SK-N-SH treated with all-trans-retinoic acid at 6 μM for 48 hours (cell line): Measurements from ENCODE around the gene RNF224.

ENCODE experiments used
- ATAC-seq: fragments of 200-7000 bp; cut with Tn5 transposase; 3 replicates; pipeline ENCODE4 v1.9.1; 2020; ENCODE audit warnings: mild to moderate bottlenecking, moderate library complexity
- ARNTL ChIP-seq: fragments of 450-650 bp; formaldehyde crosslinking; IDR thresholded peaks from 2 replicates; pipeline ENCODE4 v1.5.0; 2020; ENCODE audit warnings: low read depth, mild to moderate bottlenecking, moderate library complexity, borderline replicate concordance
- BACH2 ChIP-seq: fragments of 250-450 bp; sonication (Bioruptor Pico); IDR thresholded peaks from 2 replicates; pipeline ENCODE4 v1.9.0; 2021; ENCODE audit warnings: mild to moderate bottlenecking, borderline replicate concordance
- CSDC2 ChIP-seq: fragments of 250-450 bp; sonication (Bioruptor Pico); IDR thresholded peaks from 2 replicates; pipeline ENCODE4 v1.5.0; 2020; ENCODE audit warnings: mild to moderate bottlenecking, moderate library complexity
- GLIS3 ChIP-seq: fragments of 250-450 bp; sonication (Bioruptor Pico); IDR thresholded peaks from 2 replicates; pipeline ENCODE4 v1.5.0; 2020; ENCODE audit warnings: mild to moderate bottlenecking, moderate library complexity
- OSR1 ChIP-seq: fragments of 250-450 bp; sonication (Bioruptor Pico); IDR thresholded peaks from 2 replicates; pipeline ENCODE4 v1.8.0; 2022; ENCODE audit warnings: moderate library complexity, mild to moderate bottlenecking, inconsistent platforms
- PPARA ChIP-seq: fragments of 250-450 bp; sonication (Bioruptor Pico); IDR thresholded peaks from 2 replicates; pipeline ENCODE4 v1.5.0; 2020; ENCODE audit warnings: mild to moderate bottlenecking, borderline replicate concordance
- RARB ChIP-seq: fragments of 250-450 bp; sonication (Bioruptor Pico); IDR thresholded peaks from 2 replicates; pipeline ENCODE4 v1.8.0; 2021; ENCODE audit warnings: mild to moderate bottlenecking, moderate library complexity
- SNAI2 ChIP-seq: fragments of 250-450 bp; sonication (Bioruptor Pico); IDR thresholded peaks from 2 replicates; pipeline ENCODE4 v1.5.0; 2020; ENCODE audit warnings: mild to moderate bottlenecking, moderate library complexity
- TCF4 ChIP-seq: fragments of 250-450 bp; sonication (Bioruptor Pico); IDR thresholded peaks from 2 replicates; pipeline ENCODE4 v1.8.0; 2021; ENCODE audit warnings: mild to moderate bottlenecking, moderate library complexity, borderline replicate concordance
- TOX ChIP-seq: fragments of 250-450 bp; sonication (Bioruptor Pico); IDR thresholded peaks from 2 replicates; pipeline ENCODE4 v1.8.0; 2021; ENCODE audit warnings: mild to moderate bottlenecking, moderate library complexity, borderline replicate concordance
- ZC3H10 ChIP-seq: fragments of 250-450 bp; sonication (Bioruptor Pico); IDR thresholded peaks from 2 replicates; pipeline ENCODE4 v1.5.1; 2021; ENCODE audit warnings: mild to moderate bottlenecking, moderate library complexity
- ZFP3 ChIP-seq: fragments of 250-450 bp; sonication (Bioruptor Pico); IDR thresholded peaks from 2 replicates; pipeline ENCODE4 v1.5.0; 2020; ENCODE audit warnings: mild to moderate bottlenecking, moderate library complexity
- ZFP30 ChIP-seq: fragments of 450-650 bp; formaldehyde crosslinking; IDR thresholded peaks from 2 replicates; pipeline ENCODE4 v1.5.0; 2022; ENCODE audit warnings: mild to moderate bottlenecking, moderate library complexity
- ZNF565 ChIP-seq: fragments of 450-650 bp; formaldehyde crosslinking; conservative IDR thresholded peaks from 2 replicates; pipeline ENCODE4 v1.5.0; 2020; ENCODE audit warnings: low read depth, mild to moderate bottlenecking, moderate library complexity
- ZNF70 ChIP-seq: fragments of 450-650 bp; formaldehyde crosslinking; IDR thresholded peaks from 2 replicates; pipeline ENCODE4 v1.5.0; 2020; ENCODE audit warnings: mild to moderate bottlenecking, moderate library complexity
- ZNF8 ChIP-seq: fragments of 450-650 bp; formaldehyde crosslinking; IDR thresholded peaks from 2 replicates; pipeline ENCODE4 v1.5.0; 2020; ENCODE audit warnings: mild to moderate bottlenecking, moderate library complexity
- TF ChIP-seq, protein P1 (sequence below): fragments of 250-450 bp; sonication (Bioruptor Pico); IDR thresholded peaks from 2 replicates; pipeline ENCODE4 v1.5.1; 2020; ENCODE audit warnings: low read depth, mild to moderate bottlenecking, moderate library complexity
- TF ChIP-seq, protein P2 (sequence below): fragments of 250-450 bp; sonication (Bioruptor Pico); IDR thresholded peaks from 2 replicates; pipeline ENCODE4 v1.5.1; 2021; ENCODE audit warnings: mild to moderate bottlenecking, moderate library complexity
- TF ChIP-seq, protein P3 (sequence below): fragments of 250-450 bp; sonication (Bioruptor Pico); IDR thresholded peaks from 2 replicates; pipeline ENCODE4 v1.5.0; 2020; ENCODE audit warnings: mild to moderate bottlenecking, moderate library complexity
- TF ChIP-seq, protein P4 (sequence below): fragments of 250-450 bp; sonication (Bioruptor Pico); IDR thresholded peaks from 2 replicates; pipeline ENCODE4 v1.8.0; 2021; ENCODE audit warnings: low read depth, mild to moderate bottlenecking, moderate library complexity, borderline replicate concordance
- TF ChIP-seq, protein P5 (sequence below): fragments of 250-450 bp; sonication (Bioruptor Pico); IDR thresholded peaks from 2 replicates; pipeline ENCODE4 v1.8.0; 2020; ENCODE audit warnings: mild to moderate bottlenecking, moderate library complexity, borderline replicate concordance

Gene RNF224

DNA sequence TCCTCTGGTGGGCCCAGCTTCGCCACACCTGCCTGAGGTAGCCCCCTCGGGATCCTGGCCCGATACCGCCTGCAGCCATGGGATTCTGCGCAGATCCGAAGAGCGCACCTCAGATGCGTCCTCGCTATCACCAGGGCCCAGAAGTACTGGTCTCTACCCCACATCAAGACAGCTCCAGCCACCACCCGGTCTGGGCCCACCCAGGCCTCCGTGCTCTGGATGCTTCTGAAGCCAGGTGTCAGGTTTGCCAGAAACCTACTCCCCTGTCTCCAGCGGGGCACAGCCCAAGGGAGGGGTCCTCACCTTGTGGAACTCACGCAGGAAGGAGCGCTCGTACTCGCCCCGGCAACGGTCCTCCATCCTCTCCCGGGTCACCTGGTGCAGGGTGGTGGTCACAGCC is 41.4 kb upstream of the RNF224 start:
- no peak for ATAC-seq
- TF ChIP-seq ARNTL (CRISPR knock-in tag) (no peak), GLIS3 (CRISPR knock-in tag) (no peak), PPARA (no peak), ZNF70 (CRISPR knock-in tag) (no peak), BACH2 (CRISPR knock-in tag) (no peak), ZNF8 (CRISPR knock-in tag) (no peak), OSR1 (CRISPR knock-in tag) (no peak), CSDC2 (CRISPR knock-in tag) (no peak), RARB (CRISPR knock-in tag) (no peak), ZFP3 (no peak), ZFP30 (CRISPR knock-in tag) (no peak), ZNF565 (CRISPR knock-in tag) (no peak), TCF4 (no peak)
- TF ChIP-seq, protein P1, sequence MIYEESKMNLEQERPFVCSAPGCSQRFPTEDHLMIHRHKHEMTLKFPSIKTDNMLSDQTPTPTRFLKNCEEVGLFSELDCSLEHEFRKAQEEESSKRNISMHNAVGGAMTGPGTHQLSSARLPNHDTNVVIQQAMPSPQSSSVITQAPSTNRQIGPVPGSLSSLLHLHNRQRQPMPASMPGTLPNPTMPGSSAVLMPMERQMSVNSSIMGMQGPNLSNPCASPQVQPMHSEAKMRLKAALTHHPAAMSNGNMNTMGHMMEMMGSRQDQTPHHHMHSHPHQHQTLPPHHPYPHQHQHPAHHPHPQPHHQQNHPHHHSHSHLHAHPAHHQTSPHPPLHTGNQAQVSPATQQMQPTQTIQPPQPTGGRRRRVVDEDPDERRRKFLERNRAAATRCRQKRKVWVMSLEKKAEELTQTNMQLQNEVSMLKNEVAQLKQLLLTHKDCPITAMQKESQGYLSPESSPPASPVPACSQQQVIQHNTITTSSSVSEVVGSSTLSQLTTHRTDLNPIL = no peak
- TF ChIP-seq, protein P2, sequence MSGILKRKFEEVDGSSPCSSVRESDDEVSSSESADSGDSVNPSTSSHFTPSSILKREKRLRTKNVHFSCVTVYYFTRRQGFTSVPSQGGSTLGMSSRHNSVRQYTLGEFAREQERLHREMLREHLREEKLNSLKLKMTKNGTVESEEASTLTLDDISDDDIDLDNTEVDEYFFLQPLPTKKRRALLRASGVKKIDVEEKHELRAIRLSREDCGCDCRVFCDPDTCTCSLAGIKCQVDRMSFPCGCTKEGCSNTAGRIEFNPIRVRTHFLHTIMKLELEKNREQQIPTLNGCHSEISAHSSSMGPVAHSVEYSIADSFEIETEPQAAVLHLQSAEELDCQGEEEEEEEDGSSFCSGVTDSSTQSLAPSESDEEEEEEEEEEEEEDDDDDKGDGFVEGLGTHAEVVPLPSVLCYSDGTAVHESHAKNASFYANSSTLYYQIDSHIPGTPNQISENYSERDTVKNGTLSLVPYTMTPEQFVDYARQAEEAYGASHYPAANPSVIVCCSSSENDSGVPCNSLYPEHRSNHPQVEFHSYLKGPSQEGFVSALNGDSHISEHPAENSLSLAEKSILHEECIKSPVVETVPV (CRISPR knock-in tag) = no peak
- TF ChIP-seq, protein P3, sequence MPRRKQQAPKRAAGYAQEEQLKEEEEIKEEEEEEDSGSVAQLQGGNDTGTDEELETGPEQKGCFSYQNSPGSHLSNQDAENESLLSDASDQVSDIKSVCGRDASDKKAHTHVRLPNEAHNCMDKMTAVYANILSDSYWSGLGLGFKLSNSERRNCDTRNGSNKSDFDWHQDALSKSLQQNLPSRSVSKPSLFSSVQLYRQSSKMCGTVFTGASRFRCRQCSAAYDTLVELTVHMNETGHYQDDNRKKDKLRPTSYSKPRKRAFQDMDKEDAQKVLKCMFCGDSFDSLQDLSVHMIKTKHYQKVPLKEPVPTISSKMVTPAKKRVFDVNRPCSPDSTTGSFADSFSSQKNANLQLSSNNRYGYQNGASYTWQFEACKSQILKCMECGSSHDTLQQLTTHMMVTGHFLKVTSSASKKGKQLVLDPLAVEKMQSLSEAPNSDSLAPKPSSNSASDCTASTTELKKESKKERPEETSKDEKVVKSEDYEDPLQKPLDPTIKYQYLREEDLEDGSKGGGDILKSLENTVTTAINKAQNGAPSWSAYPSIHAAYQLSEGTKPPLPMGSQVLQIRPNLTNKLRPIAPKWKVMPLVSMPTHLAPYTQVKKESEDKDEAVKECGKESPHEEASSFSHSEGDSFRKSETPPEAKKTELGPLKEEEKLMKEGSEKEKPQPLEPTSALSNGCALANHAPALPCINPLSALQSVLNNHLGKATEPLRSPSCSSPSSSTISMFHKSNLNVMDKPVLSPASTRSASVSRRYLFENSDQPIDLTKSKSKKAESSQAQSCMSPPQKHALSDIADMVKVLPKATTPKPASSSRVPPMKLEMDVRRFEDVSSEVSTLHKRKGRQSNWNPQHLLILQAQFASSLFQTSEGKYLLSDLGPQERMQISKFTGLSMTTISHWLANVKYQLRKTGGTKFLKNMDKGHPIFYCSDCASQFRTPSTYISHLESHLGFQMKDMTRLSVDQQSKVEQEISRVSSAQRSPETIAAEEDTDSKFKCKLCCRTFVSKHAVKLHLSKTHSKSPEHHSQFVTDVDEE (CRISPR knock-in tag) = no peak
- TF ChIP-seq, protein P4, sequence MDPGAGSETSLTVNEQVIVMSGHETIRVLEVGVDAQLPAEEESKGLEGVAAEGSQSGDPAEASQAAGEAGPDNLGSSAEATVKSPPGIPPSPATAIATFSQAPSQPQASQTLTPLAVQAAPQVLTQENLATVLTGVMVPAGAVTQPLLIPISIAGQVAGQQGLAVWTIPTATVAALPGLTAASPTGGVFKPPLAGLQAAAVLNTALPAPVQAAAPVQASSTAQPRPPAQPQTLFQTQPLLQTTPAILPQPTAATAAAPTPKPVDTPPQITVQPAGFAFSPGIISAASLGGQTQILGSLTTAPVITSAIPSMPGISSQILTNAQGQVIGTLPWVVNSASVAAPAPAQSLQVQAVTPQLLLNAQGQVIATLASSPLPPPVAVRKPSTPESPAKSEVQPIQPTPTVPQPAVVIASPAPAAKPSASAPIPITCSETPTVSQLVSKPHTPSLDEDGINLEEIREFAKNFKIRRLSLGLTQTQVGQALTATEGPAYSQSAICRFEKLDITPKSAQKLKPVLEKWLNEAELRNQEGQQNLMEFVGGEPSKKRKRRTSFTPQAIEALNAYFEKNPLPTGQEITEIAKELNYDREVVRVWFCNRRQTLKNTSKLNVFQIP (CRISPR knock-in tag) = no peak
- TF ChIP-seq, protein P5, sequence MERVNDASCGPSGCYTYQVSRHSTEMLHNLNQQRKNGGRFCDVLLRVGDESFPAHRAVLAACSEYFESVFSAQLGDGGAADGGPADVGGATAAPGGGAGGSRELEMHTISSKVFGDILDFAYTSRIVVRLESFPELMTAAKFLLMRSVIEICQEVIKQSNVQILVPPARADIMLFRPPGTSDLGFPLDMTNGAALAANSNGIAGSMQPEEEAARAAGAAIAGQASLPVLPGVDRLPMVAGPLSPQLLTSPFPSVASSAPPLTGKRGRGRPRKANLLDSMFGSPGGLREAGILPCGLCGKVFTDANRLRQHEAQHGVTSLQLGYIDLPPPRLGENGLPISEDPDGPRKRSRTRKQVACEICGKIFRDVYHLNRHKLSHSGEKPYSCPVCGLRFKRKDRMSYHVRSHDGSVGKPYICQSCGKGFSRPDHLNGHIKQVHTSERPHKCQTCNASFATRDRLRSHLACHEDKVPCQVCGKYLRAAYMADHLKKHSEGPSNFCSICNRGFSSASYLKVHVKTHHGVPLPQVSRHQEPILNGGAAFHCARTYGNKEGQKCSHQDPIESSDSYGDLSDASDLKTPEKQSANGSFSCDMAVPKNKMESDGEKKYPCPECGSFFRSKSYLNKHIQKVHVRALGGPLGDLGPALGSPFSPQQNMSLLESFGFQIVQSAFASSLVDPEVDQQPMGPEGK (CRISPR knock-in tag) = no peak
- TF ChIP-seq, all 23 proteins: peak for 0

DNA sequence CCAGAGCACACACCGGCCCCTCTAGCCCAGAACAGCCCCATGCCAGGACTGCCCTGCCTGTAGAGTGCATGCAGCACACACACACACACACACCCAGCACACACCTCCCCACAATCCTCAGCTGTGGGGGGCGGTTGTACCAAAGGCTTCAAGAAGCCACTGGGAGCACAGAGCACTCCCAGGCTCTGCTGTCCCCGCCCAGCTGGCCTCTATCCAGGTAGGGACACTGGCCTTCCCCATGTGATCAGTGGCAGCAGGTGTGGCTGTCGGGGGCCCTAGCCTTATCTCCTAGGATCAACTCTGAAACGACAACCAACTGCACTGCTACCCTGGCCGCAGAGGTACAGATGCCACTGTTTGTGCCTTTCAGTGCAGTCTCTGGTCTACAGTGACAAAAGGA is 40.9 kb upstream of the RNF224 start:
- TF ChIP-seq TOX (CRISPR knock-in tag) (no peak), GLIS3 (CRISPR knock-in tag) (no peak), ZNF70 (CRISPR knock-in tag) (no peak), ZNF8 (CRISPR knock-in tag) (no peak), ZC3H10 (CRISPR knock-in tag) (no peak), ARNTL (CRISPR knock-in tag) (no peak)
- TF ChIP-seq, protein P4 (CRISPR knock-in tag) = no peak
- TF ChIP-seq, all 23 proteins: peak for 0
- ATAC-seq = no peak

DNA sequence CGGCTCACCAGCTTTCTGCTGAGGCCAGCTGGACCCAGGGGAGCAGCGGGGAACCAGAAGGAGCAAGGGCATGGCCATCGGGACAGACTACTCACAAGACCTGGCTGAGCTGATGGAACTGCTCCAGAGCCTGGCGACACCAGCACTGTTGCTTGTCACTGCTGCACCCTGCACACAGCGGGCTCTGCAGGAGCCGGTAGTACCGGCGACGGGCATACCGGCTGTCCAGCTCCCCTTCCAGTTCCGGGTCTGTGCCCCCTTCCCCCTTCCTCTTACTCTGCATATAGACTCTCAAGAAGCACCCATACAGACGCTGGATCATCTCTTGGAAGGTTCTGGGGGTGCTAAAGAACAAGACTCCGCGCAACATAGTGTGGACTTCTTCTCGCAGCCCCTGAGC is 39.9 kb upstream of the RNF224 start:
- no peak for TF ChIP-seq ZNF8 (CRISPR knock-in tag)
- TF ChIP-seq SNAI2 (CRISPR knock-in tag) = no peak
- no peak for ATAC-seq
